ENCODE data around the gene TMEM129. TPM values are rescaled to one million over a fixed set of nuclear protein-coding genes. Genes with fewer than 3 reads are reported as not detected.
"Not testable (repeated sequence)": the region's sequence is repeated elsewhere in the genome, so short reads cannot be mapped to it uniquely, and the experiment has no call there.

Gene TMEM129
- total and polyA plus RNA-seq, 7 donors: 11.8 to 43.6 (median 31.6) TPM

GRCh38 chr4:1708581-1708980 is 12.5 kb downstream of the TMEM129 start:
- Histone ChIP-seq H3K4me1 (peaks cover 12% of the 10 kb centered on the region), H3K27ac (no peak overlapping the region), H3K4me3 (no peak overlapping the region), H3K27me3 (ENCODE audit: insufficient read depth in 3 of 3, low read length in 2 of 3) (no peaks in the 10 kb centered on the region), H3K9me3 (no peaks in the 10 kb centered on the region), H3K36me3 (ENCODE audit: insufficient read depth in 1 of 2, low read depth in 1 of 2) (peaks cover 0 to 31% of the 10 kb centered on the region in 2 donors)
- ATAC-seq (no peak), DNase-seq (no peak)
- TF ChIP-seq CTCF (IDR thresholded peaks at IDR 0.05): no peak
- WGBS, 3 donors: 43 to 50% (median 50%) methylated on average over 1 of the region's 1 CpG
- intact Hi-C loops (cut with DNase I): no loop called here

- H3K36me3 ChIP-seq (ENCODE audit: insufficient read depth in 1 of 2, low read depth in 1 of 2): peaks cover 9 to 53% of the 10 kb centered on the region in 2 donors
- 39 to 79% (median 43%) methylated on average over 6 of the region's 6 CpGs for WGBS, 3 donors
- H3K4me3 ChIP-seq: no peak overlapping the region
- intact Hi-C loops (cut with DNase I): no loop called here
- H3K4me1 ChIP-seq: peaks cover 10% of the 10 kb centered on the region
- no peaks in the 10 kb centered on the region for H3K27me3 ChIP-seq (ENCODE audit: insufficient read depth in 3 of 3, low read length in 2 of 3)
- ATAC-seq: peak; percentile 35 to 82 (median 70)
- H3K27ac ChIP-seq: no peak overlapping the region
- TF ChIP-seq CTCF (IDR thresholded peaks at IDR 0.05): no peak
- DNase-seq: no peak
- H3K9me3 ChIP-seq: no peaks in the 10 kb centered on the region
Measured at GRCh38 chr4:1706358-1706757, 14.8 kb downstream of the TMEM129 start.

- 96 to 99% (median 98%) methylated on average over 6 of the region's 6 CpGs for WGBS, 3 donors
- peaks cover 9 to 55% of the 10 kb centered on the region in 2 donors for H3K36me3 ChIP-seq (ENCODE audit: insufficient read depth in 1 of 2, low read depth in 1 of 2)
Measured at GRCh38 chr4:1705732-1706131, 15.4 kb downstream of the TMEM129 start.

GRCh38 chr4:1703867-1704266 is 17.3 kb downstream of the TMEM129 start:
- Histone ChIP-seq H3K4me3 (no peak overlapping the region), H3K4me1 (no peaks in the 10 kb centered on the region), H3K27ac (no peak overlapping the region), H3K27me3 (ENCODE audit: insufficient read depth in 3 of 3, low read length in 2 of 3) (no peaks in the 10 kb centered on the region), H3K36me3 (ENCODE audit: insufficient read depth in 1 of 2, low read depth in 1 of 2) (peaks cover 9 to 64% of the 10 kb centered on the region in 2 donors), H3K9me3 (no peaks in the 10 kb centered on the region)
- ATAC-seq (no peak), DNase-seq (no peak)
- no peak for TF ChIP-seq CTCF (IDR thresholded peaks at IDR 0.05)
- WGBS, 3 donors: 68 to 78% (median 75%) methylated on average over 1 of the region's 1 CpG
- intact Hi-C loops (cut with DNase I): no loop called here

More at GRCh38 chr4:1705732-1706131, 15.4 kb downstream of the TMEM129 start:
- ATAC-seq: no peak
- TF ChIP-seq CTCF (IDR thresholded peaks at IDR 0.05): no peak
- no peak for DNase-seq
- peaks cover 4% of the 10 kb centered on the region for H3K4me1 ChIP-seq
- no peak overlapping the region for H3K4me3 ChIP-seq
- no peaks in the 10 kb centered on the region for H3K9me3 ChIP-seq
- intact Hi-C loops (cut with DNase I): no loop called here
- H3K27me3 ChIP-seq (ENCODE audit: insufficient read depth in 3 of 3, low read length in 2 of 3): no peaks in the 10 kb centered on the region
- no peak overlapping the region for H3K27ac ChIP-seq

GRCh38 chr4:1701671-1702070 is 19.5 kb downstream of the TMEM129 start:
- H3K36me3 ChIP-seq (ENCODE audit: insufficient read depth in 1 of 2, low read depth in 1 of 2): peaks cover 18 to 85% of the 10 kb centered on the region in 2 donors
- H3K27ac ChIP-seq; H3K4me3 ChIP-seq; H3K4me1 ChIP-seq; intact Hi-C loops (cut with DNase I); H3K9me3 ChIP-seq; H3K27me3 ChIP-seq (ENCODE audit: insufficient read depth in 3 of 3, low read length in 2 of 3); ATAC-seq; DNase-seq: not testable (repeated sequence)
- 90 to 95% (median 91%) methylated on average over 8 of the region's 8 CpGs for WGBS, 3 donors

Data from psoas muscle (tissue), 8 donors.